Natural killer cell (primary cell): ENCODE results near the gene LRRC8C. TPM values are rescaled to one million over a fixed set of nuclear protein-coding genes. Genes with fewer than 3 reads are reported as not detected.

ENCODE experiments used
- ATAC-seq, 3 donors: fragments of 150-1000 bp in 2 of 3; fragments of 200-7000 bp in 1 of 3; cut with Tn5 transposase; 1 replicate in 1 of 3; 2 replicates in 2 of 3; pipeline ENCODE4 v1.10.0; 2021; ENCODE audit warnings: mild to moderate bottlenecking in 2 of 3, moderate library complexity in 2 of 3
- DNase-seq, 2 donors: peaks; one replicate each; pipeline versions ENCODE4 v3.0.0 to v3.0.0-alpha.2; 2013 to 2021; ENCODE audit warnings: mixed read lengths in 1 of 2
- H3K27ac ChIP-seq: one replicate; pipeline ENCODE4 v1.5.1; 2013; ENCODE audit warnings: mild to moderate bottlenecking, low read length
- H3K27me3 ChIP-seq: one replicate; pipeline ENCODE4 v1.6.1; 2013; ENCODE audit warnings: low read length; ENCODE audit not compliant: control insufficient read depth, insufficient read depth
- H3K36me3 ChIP-seq: one replicate; pipeline ENCODE4 v1.6.1; 2013; ENCODE audit warnings: low read length; ENCODE audit not compliant: control insufficient read depth, insufficient read depth
- H3K4me1 ChIP-seq: one replicate; pipeline ENCODE4 v1.6.1; 2013; ENCODE audit warnings: low read length; ENCODE audit not compliant: control insufficient read depth, insufficient read depth
- H3K4me3 ChIP-seq: one replicate; pipeline ENCODE4 v1.5.1; 2013; ENCODE audit warnings: low read length
- H3K9me3 ChIP-seq: one replicate; pipeline ENCODE4 v1.6.1; 2013; ENCODE audit warnings: low read length; ENCODE audit not compliant: control insufficient read depth, insufficient read depth
- H3K27ac Mint-ChIP-seq, 2 donors: one replicate each; pipeline ENCODE4 v1.8.0; 2022; ENCODE audit warnings: mild to moderate bottlenecking in 2 of 2, mixed read lengths in 2 of 2, moderate library complexity in 1 of 2
- H3K27me3 Mint-ChIP-seq, 2 donors: one replicate each; pipeline ENCODE4 v1.8.0; 2022; ENCODE audit warnings: low read depth in 2 of 2, mixed read lengths in 2 of 2
- H3K36me3 Mint-ChIP-seq: one replicate; pipeline ENCODE4 v1.8.0; 2022; ENCODE audit warnings: mixed read lengths
- H3K4me1 Mint-ChIP-seq, 2 donors: one replicate each; pipeline ENCODE4 v1.8.0; 2022; ENCODE audit warnings: mixed read lengths in 2 of 2
- H3K4me3 Mint-ChIP-seq: one replicate; pipeline ENCODE4 v1.8.0; 2022; ENCODE audit warnings: mild to moderate bottlenecking, moderate library complexity, mixed read lengths
- H3K9me3 Mint-ChIP-seq, 2 donors: one replicate each; pipeline ENCODE4 v1.8.0; 2022; ENCODE audit warnings: mixed read lengths in 2 of 2
- WGBS: methylation state at CpG from one replicate; pipeline ENCODE4 v1.1.7; 2013; ENCODE audit warnings: missing lambda C conversion rate; ENCODE audit not compliant: insufficient coverage; 5-methylcytosine and 5-hydroxymethylcytosine counted together
- intact Hi-C: fragments of 100-400 bp; cut with micrococcal nuclease; formaldehyde crosslinking; loops from one replicate; pipeline ENCODE4 v1.14.2; 2022
- total RNA-seq, 4 donors: library from RNA; stranded (reverse); fragments of 120-200 nt in 1 of 4; gene quantifications; one replicate each; pipeline versions ENCODE4 v1.2.3 to v1.2.4, GENCODE V29; 2013 to 2022
- TF ChIP-seq, protein P1 (sequence below): fragments of 200-600 bp; IDR thresholded peaks from one replicate; pipeline ENCODE4 v1.8.0; 2022; ENCODE audit warnings: antibody characterized with exemption

LRRC8C gene
- total RNA-seq, 3 donors from 2014 or later (not counting 1 experiment from before 2014, with no cell fraction given) = 7.6 to 19.1 (median 15.1) TPM

DNA sequence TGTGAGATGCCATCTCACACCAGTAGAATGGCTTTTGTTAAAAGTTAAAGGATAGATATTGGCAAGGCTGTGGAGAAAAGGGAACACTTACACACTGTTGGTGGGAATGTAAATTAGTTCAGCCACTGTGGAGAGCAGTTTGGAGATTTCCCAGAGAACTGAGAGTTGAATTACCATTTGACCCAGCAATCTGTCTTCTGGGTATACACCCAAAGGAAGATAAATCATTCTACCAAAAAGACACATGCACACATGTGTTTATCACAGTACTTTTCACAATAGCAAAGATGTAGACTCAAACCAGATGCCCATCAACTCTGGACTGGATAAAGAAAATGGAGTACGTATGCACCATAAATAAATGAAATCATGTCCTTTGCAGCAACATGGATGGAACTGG is 99.3 kb downstream of the LRRC8C start:
- WGBS = 100% methylated on average over 1 of the region's 1 CpG
- Mint-ChIP-seq H3K4me1 (peaks cover 26 to 29% of the 10 kb centered on the region in 2 donors), H3K4me3 (no peak overlapping the region), H3K9me3 (no peaks in the 10 kb centered on the region), H3K36me3 (no peaks in the 10 kb centered on the region), H3K27ac (no peak overlapping the region), H3K27me3 (no peaks in the 10 kb centered on the region)
- H3K9me3 ChIP-seq = no peaks in the 10 kb centered on the region
- peaks cover 8% of the 10 kb centered on the region for H3K4me1 ChIP-seq
- H3K27ac ChIP-seq = no peak overlapping the region
- DNase-seq (no peak), ATAC-seq (no peak)
- intact Hi-C loops = no loop called here
- H3K4me3 ChIP-seq = no peak overlapping the region
- H3K36me3 ChIP-seq = no peaks in the 10 kb centered on the region
- no peaks in the 10 kb centered on the region for H3K27me3 ChIP-seq
- TF ChIP-seq, protein P1, sequence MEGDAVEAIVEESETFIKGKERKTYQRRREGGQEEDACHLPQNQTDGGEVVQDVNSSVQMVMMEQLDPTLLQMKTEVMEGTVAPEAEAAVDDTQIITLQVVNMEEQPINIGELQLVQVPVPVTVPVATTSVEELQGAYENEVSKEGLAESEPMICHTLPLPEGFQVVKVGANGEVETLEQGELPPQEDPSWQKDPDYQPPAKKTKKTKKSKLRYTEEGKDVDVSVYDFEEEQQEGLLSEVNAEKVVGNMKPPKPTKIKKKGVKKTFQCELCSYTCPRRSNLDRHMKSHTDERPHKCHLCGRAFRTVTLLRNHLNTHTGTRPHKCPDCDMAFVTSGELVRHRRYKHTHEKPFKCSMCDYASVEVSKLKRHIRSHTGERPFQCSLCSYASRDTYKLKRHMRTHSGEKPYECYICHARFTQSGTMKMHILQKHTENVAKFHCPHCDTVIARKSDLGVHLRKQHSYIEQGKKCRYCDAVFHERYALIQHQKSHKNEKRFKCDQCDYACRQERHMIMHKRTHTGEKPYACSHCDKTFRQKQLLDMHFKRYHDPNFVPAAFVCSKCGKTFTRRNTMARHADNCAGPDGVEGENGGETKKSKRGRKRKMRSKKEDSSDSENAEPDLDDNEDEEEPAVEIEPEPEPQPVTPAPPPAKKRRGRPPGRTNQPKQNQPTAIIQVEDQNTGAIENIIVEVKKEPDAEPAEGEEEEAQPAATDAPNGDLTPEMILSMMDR = no peak

DNA sequence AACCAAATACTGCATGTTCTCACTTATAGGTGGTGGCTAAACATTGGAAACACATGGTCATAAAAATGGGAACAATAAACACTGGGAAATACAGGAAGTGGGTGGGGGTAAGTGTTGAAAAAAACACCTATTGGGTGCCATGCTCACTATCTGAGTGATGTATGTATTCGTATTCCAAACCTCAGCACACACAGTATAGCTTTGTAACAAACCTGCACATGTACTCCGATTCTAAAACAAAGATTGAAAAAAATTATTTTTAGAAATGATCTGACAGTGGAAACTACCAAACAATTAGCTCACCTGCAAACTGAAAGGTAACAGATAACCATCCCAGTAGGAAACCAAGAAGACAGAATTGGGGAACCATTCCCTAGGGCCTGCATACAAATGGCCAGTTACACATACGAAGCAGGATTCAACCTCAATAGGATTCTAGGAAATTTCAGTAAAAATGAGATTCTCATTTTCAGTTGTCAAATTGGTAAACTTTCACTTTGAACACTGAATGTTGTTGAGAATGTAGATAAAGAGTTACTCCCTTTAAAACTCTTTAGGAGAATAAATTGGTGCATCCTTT is 99.8 kb downstream of the LRRC8C start:
- no peak overlapping the region for H3K27ac Mint-ChIP-seq
- intact Hi-C loops = no loop called here
- ATAC-seq = no peak
- DNase-seq = no peak
- H3K36me3 Mint-ChIP-seq = no peaks in the 10 kb centered on the region
- Histone ChIP-seq H3K27ac (no peak overlapping the region), H3K36me3 (no peaks in the 10 kb centered on the region), H3K4me1 (peaks cover 8% of the 10 kb centered on the region), H3K4me3 (no peak overlapping the region), H3K9me3 (no peaks in the 10 kb centered on the region), H3K27me3 (no peaks in the 10 kb centered on the region)
- H3K9me3 Mint-ChIP-seq = no peaks in the 10 kb centered on the region
- TF ChIP-seq, protein P1 = no peak
- H3K4me1 Mint-ChIP-seq = peaks cover 23 to 26% of the 10 kb centered on the region in 2 donors
- H3K4me3 Mint-ChIP-seq = no peak overlapping the region
- no peaks in the 10 kb centered on the region for H3K27me3 Mint-ChIP-seq
- 84% methylated on average over 1 of the region's 3 CpGs for WGBS

GRCh38 chr1:89733748-89734147 is 100.8 kb downstream of the LRRC8C start:
- peaks cover 1% of the 10 kb centered on the region for H3K4me1 ChIP-seq
- TF ChIP-seq, protein P1 = no peak
- H3K27me3 ChIP-seq = no peaks in the 10 kb centered on the region
- no peak overlapping the region for H3K4me3 ChIP-seq
- DNase-seq (no peak), ATAC-seq (no peak)
- H3K27ac ChIP-seq = no peak overlapping the region
- H3K27me3 Mint-ChIP-seq = no peaks in the 10 kb centered on the region
- no peaks in the 10 kb centered on the region for H3K9me3 ChIP-seq
- H3K4me3 Mint-ChIP-seq = no peak overlapping the region
- intact Hi-C loops = no loop called here
- WGBS = 89% methylated on average over 4 of the region's 4 CpGs
- H3K36me3 Mint-ChIP-seq = no peaks in the 10 kb centered on the region
- no peaks in the 10 kb centered on the region for H3K9me3 Mint-ChIP-seq
- H3K4me1 Mint-ChIP-seq = peaks cover 16 to 21% of the 10 kb centered on the region in 2 donors
- H3K36me3 ChIP-seq = no peaks in the 10 kb centered on the region
- no peak overlapping the region for H3K27ac Mint-ChIP-seq

DNA sequence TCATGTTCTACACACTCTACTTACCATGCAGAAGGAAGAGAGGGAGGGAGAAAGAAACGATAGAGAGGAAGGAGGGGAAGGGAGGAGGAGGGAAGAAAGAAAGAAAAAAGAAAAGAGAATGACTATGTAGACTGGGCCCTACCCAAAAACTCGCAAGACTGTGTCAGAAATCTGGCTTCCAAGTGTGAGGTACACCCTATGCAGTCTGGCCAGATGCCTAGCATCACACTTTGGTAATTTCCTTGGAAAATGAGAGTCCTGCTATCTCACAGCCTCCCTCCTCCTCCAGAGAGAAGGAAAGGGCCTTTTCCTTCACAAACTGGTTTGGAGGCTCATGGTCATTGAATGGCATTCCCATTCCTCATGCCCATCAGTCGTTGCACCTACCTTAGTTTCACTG is 101.5 kb downstream of the LRRC8C start:
- 88% methylated on average over 3 of the region's 3 CpGs for WGBS
- no peaks in the 10 kb centered on the region for H3K36me3 ChIP-seq
- Mint-ChIP-seq H3K9me3 (no peaks in the 10 kb centered on the region), H3K27me3 (no peaks in the 10 kb centered on the region), H3K4me3 (no peak overlapping the region), H3K36me3 (no peaks in the 10 kb centered on the region), H3K27ac (peak overlapping the region in 1 of 2 donors; percentile 19), H3K4me1 (peaks cover 17 to 23% of the 10 kb centered on the region in 2 donors)
- TF ChIP-seq, protein P1 = no peak
- ATAC-seq (no peak), DNase-seq (no peak)
- H3K4me3 ChIP-seq = no peak overlapping the region
- intact Hi-C loops = no loop called here
- H3K9me3 ChIP-seq = no peaks in the 10 kb centered on the region
- no peaks in the 10 kb centered on the region for H3K27me3 ChIP-seq
- peaks cover 8% of the 10 kb centered on the region for H3K4me1 ChIP-seq
- H3K27ac ChIP-seq = no peak overlapping the region
